Aorta (tissue), 5 donors: ENCODE results near the gene AIDA. TPM values are rescaled to one million over a fixed set of nuclear protein-coding genes. Genes with fewer than 3 reads are reported as not detected.

Experiments used
- ATAC-seq: fragments of 200-7000 bp; cut with Tn5 transposase; one replicate; pipeline ENCODE4 v1.9.1; 2022; ENCODE audit warnings: moderate library complexity; ENCODE audit not compliant: low FRiP score
- DNase-seq, 2 donors: peaks; one replicate each; pipeline ENCODE4 v3.0.0-alpha.2; 2020
- H3K27ac ChIP-seq, 2 donors: one replicate each; pipeline ENCODE4 v1.5.1; 2013; ENCODE audit warnings: low read length in 2 of 2, mild to moderate bottlenecking in 2 of 2, moderate library complexity in 2 of 2, control low read depth in 1 of 2, inconsistent platforms in 1 of 2, low read depth in 1 of 2
- H3K27me3 ChIP-seq, 2 donors: one replicate each; pipeline ENCODE4 v1.6.1; 2013; ENCODE audit warnings: control low read depth in 1 of 2, low read length in 1 of 2, mild to moderate bottlenecking in 1 of 2, moderate library complexity in 1 of 2; ENCODE audit not compliant: insufficient read depth in 2 of 2, control insufficient read depth in 1 of 2
- H3K36me3 ChIP-seq, 2 donors: one replicate each; pipeline ENCODE4 v1.6.1; 2013; ENCODE audit warnings: control low read depth in 1 of 2, low read length in 1 of 2, mild to moderate bottlenecking in 1 of 2; ENCODE audit not compliant: insufficient read depth in 2 of 2, control insufficient read depth in 1 of 2
- H3K4me1 ChIP-seq, 2 donors: one replicate each; pipeline ENCODE4 v1.6.1; 2013; ENCODE audit warnings: low read length in 2 of 2, control low read depth in 1 of 2, mild to moderate bottlenecking in 1 of 2, moderate library complexity in 1 of 2; ENCODE audit not compliant: insufficient read depth in 2 of 2, control insufficient read depth in 1 of 2
- H3K4me3 ChIP-seq, 2 donors: one replicate each; pipeline ENCODE4 v1.5.1; 2013; ENCODE audit warnings: low read length in 2 of 2, control low read depth in 1 of 2, mild to moderate bottlenecking in 1 of 2
- H3K9me3 ChIP-seq: one replicate; pipeline ENCODE4 v1.6.1; 2013; ENCODE audit warnings: mild to moderate bottlenecking, low read length; ENCODE audit not compliant: control insufficient read depth
- WGBS, 2 donors: extraction: QIAGEN DNeasy Blood & Tissue Kit; methylation state at CpG; one replicate each; pipeline ENCODE4 v1.1.7; 2013; 5-methylcytosine and 5-hydroxymethylcytosine counted together
- intact Hi-C, 2 donors: fragments of 100-400 bp; cut with DNase I; formaldehyde crosslinking; loops; one replicate each; pipeline versions ENCODE4 v1.14.2 to v1.15.0; 2022
- polyA plus RNA-seq, 2 donors: library from polyadenylated mRNA; stranded (reverse); fragments of 200-250 nt; gene quantifications; one replicate each; pipeline ENCODE4 v1.2.3, GENCODE V29; 2013
- total RNA-seq, 2 donors: library from RNA; stranded (reverse); fragmentation: NEBNext Ultra II Directional; extraction: Animal tissue kit (Norgen Biotek cat#: 25700); gene quantifications; one replicate each; pipeline ENCODE4 v1.2.1, GENCODE V29; 2021
- donor health status: healthy with polysubstance abuse.
- donor health status: Bipolar disorder and iron deficiency.
- donor health status: DM: no; HTN: no; CAD: no.
- donor health status: DM: no; HTN: no; CAD: no.
- donor health status: DM: yes; HTN: yes; CAD: no.

Gene AIDA
- total and polyA plus RNA-seq, 4 donors, result 73.0 to 137 (median 85.8) TPM

- intact Hi-C loops, result no loop called here
- no peak for ATAC-seq
- 88 to 92% methylated on average over 1 of the region's 1 CpG for WGBS, 2 donors
- Histone ChIP-seq H3K36me3 (peaks cover 0 to 4% of the 10 kb centered on the region in 2 donors), H3K4me3 (no peak overlapping the region), H3K4me1 (no peaks in the 10 kb centered on the region), H3K27me3 (no peaks in the 10 kb centered on the region), H3K9me3 (no peaks in the 10 kb centered on the region), H3K27ac (no peak overlapping the region)
- DNase-seq, result no peak
Observed at GRCh38 chr1:222728746-222729145, 16.5 kb upstream of the AIDA start.

- ATAC-seq (no peak), DNase-seq (no peak)
- H3K4me1 ChIP-seq, result no peaks in the 10 kb centered on the region
- H3K27me3 ChIP-seq, result no peaks in the 10 kb centered on the region
- no peak overlapping the region for H3K27ac ChIP-seq
- H3K36me3 ChIP-seq, result no peaks in the 10 kb centered on the region
- H3K4me3 ChIP-seq, result no peak overlapping the region
- no peaks in the 10 kb centered on the region for H3K9me3 ChIP-seq
- WGBS, 2 donors, result 93 to 96% methylated on average over 2 of the region's 2 CpGs
- intact Hi-C loops, result loop anchor here (10.0 kb wide), 2 partner anchors 72 to 252 kb away; no protein-coding TSS in a partner anchor
Observed at GRCh38 chr1:222716393-222716792, 4.1 kb upstream of the AIDA start.

- H3K4me3 ChIP-seq, result peak overlapping the region; percentile 95
- 1% methylated on average over 39 of the region's 39 CpGs for WGBS, 2 donors
- DNase-seq (peak; percentile 97), ATAC-seq (peak; percentile 95)
- no peaks in the 10 kb centered on the region for H3K4me1 ChIP-seq
- no peaks in the 10 kb centered on the region for H3K27me3 ChIP-seq
- H3K9me3 ChIP-seq, result no peaks in the 10 kb centered on the region
- H3K27ac ChIP-seq, result peak overlapping the region; percentile 49 to 97
- H3K36me3 ChIP-seq, result no peaks in the 10 kb centered on the region
- intact Hi-C loops, result loop anchor here (10.0 kb wide), 2 partner anchors 69 to 249 kb away; no protein-coding TSS in a partner anchor
Observed at GRCh38 chr1:222713091-222713961, 1.0 kb upstream of the AIDA start.

- WGBS, 2 donors, result 0% methylated on average over 34 to 42 of the region's 42 CpGs
- Histone ChIP-seq H3K9me3 (no peaks in the 10 kb centered on the region), H3K4me1 (no peaks in the 10 kb centered on the region), H3K27me3 (no peaks in the 10 kb centered on the region), H3K27ac (peak overlapping the region; percentile 58 to 90), H3K4me3 (peak overlapping the region; percentile 77 to 87), H3K36me3 (no peaks in the 10 kb centered on the region)
- DNase-seq (peak; percentile 73 to 85), ATAC-seq (peak; percentile 67)
- intact Hi-C loops, result loop anchor here (10.0 kb wide), 2 partner anchors 67 to 247 kb away; no protein-coding TSS in a partner anchor
Observed at GRCh38 chr1:222711319-222712252, 705 bp downstream of the AIDA start.

GRCh38 chr1:222709700-222710153 lies 2.6 kb downstream of the AIDA start:
- no peak overlapping the region for H3K4me3 ChIP-seq
- no peaks in the 10 kb centered on the region for H3K27me3 ChIP-seq
- intact Hi-C loops, result loop anchor here (10.0 kb wide), 2 partner anchors 65 to 245 kb away; no protein-coding TSS in a partner anchor
- H3K27ac ChIP-seq, result no peak overlapping the region
- ATAC-seq, result no peak
- H3K36me3 ChIP-seq, result no peaks in the 10 kb centered on the region
- no peak for DNase-seq
- H3K4me1 ChIP-seq, result no peaks in the 10 kb centered on the region
- H3K9me3 ChIP-seq, result no peaks in the 10 kb centered on the region
- 88% methylated on average over 5 of the region's 5 CpGs for WGBS, 2 donors

- Histone ChIP-seq H3K4me1 (no peaks in the 10 kb centered on the region), H3K27ac (no peak overlapping the region), H3K36me3 (no peaks in the 10 kb centered on the region), H3K27me3 (no peaks in the 10 kb centered on the region), H3K4me3 (no peak overlapping the region), H3K9me3 (no peaks in the 10 kb centered on the region)
- 73% methylated on average over 4 of the region's 4 CpGs for WGBS, 2 donors
- intact Hi-C loops, result no loop called here
- DNase-seq (no peak), ATAC-seq (no peak)
Observed at GRCh38 chr1:222706815-222707214, 5.5 kb downstream of the AIDA start.

GRCh38 chr1:222704260-222704659 lies 8.0 kb downstream of the AIDA start:
- intact Hi-C loops, result no loop called here
- Histone ChIP-seq H3K27me3 (no peaks in the 10 kb centered on the region), H3K4me1 (no peaks in the 10 kb centered on the region), H3K4me3 (no peak overlapping the region), H3K9me3 (no peaks in the 10 kb centered on the region), H3K27ac (no peak overlapping the region), H3K36me3 (no peaks in the 10 kb centered on the region)
- ATAC-seq, result no peak
- WGBS, 2 donors, result 88 to 93% methylated on average over 1 of the region's 1 CpG
- DNase-seq, result no peak

- intact Hi-C loops, result no loop called here
- Histone ChIP-seq H3K4me1 (no peaks in the 10 kb centered on the region), H3K36me3 (no peaks in the 10 kb centered on the region), H3K9me3 (no peaks in the 10 kb centered on the region), H3K4me3 (no peak overlapping the region), H3K27me3 (no peaks in the 10 kb centered on the region), H3K27ac (no peak overlapping the region)
- 90 to 92% methylated on average over 4 of the region's 4 CpGs for WGBS, 2 donors
- no peak for ATAC-seq
- no peak for DNase-seq
Observed at GRCh38 chr1:222702210-222702609, 10.1 kb downstream of the AIDA start.
